A673 (cell line): Measurements from ENCODE around the gene TTLL8. TPM values are rescaled to one million over a fixed set of nuclear protein-coding genes. Genes with fewer than 3 reads are reported as not detected.

Source experiments
- BruUV-seq: library from RNA; stranded (reverse); fragments of 400-500 nt; replicated peaks from 2 replicates; lab custom pipeline; 2021; lab: Mats Ljungman, UMichigan
- CTCF ChIA-PET: fragments of 300-600 bp; sonication (Branson Sonifier 250); formaldehyde crosslinking; loops from one replicate; lab custom pipeline; 2022; ENCODE audit warnings: antibody characterized with exemption; lab: Charles Lee
- POLR2A ChIA-PET: fragments of 300-600 bp; sonication (Branson Sonifier 250); formaldehyde crosslinking; loops from one replicate; lab custom pipeline; 2022; ENCODE audit warnings: antibody characterized with exemption; ENCODE audit not compliant: low non-redundant PET; lab: Charles Lee
- DNase-seq: peaks from one replicate; pipeline ENCODE4 v3.0.0-alpha.2; 2015; ENCODE audit warnings: low spot score
- H3K27ac ChIP-seq: fragments of 200-600 bp; sonication (generic); 2 replicates; pipeline ENCODE4 v1.5.1; 2016; ENCODE audit warnings: mixed run types, low read depth, mild to moderate bottlenecking, mixed read lengths, antibody characterized with exemption, low read length; ENCODE audit not compliant: poor library complexity, severe bottlenecking
- H3K27me3 ChIP-seq: fragments of 200-600 bp; sonication (generic); replicated peaks from 2 replicates; pipeline ENCODE4 v1.6.1; 2017; ENCODE audit warnings: mixed run types, low read depth, mild to moderate bottlenecking, mixed read lengths, antibody characterized with exemption, low read length; ENCODE audit not compliant: insufficient read depth, poor library complexity
- H3K36me3 ChIP-seq: fragments of 200-600 bp; sonication (generic); 2 replicates; pipeline ENCODE4 v1.6.1; 2016; ENCODE audit warnings: mixed run types, mild to moderate bottlenecking, mixed read lengths, antibody characterized with exemption, low read length; ENCODE audit not compliant: insufficient read depth, poor library complexity, severe bottlenecking
- H3K4me1 ChIP-seq: fragments of 200-600 bp; sonication (generic); 2 replicates; pipeline ENCODE4 v1.6.1; 2017; ENCODE audit warnings: mixed run types, mild to moderate bottlenecking, mixed read lengths, antibody characterized with exemption, low read length; ENCODE audit not compliant: insufficient read depth, poor library complexity, severe bottlenecking
- H3K4me3 ChIP-seq: fragments of 200-600 bp; sonication (generic); 2 replicates; pipeline ENCODE4 v1.5.1; 2016; ENCODE audit warnings: low read depth, mixed run types, mild to moderate bottlenecking, mixed read lengths, low read length; ENCODE audit not compliant: poor library complexity, severe bottlenecking
- H3K9me3 ChIP-seq: fragments of 200-600 bp; sonication (generic); 2 replicates; pipeline ENCODE4 v1.6.1; 2016; ENCODE audit warnings: mixed run types, low read depth, mild to moderate bottlenecking, mixed read lengths, antibody characterized with exemption, low read length; ENCODE audit not compliant: poor library complexity, severe bottlenecking
- CTCF ChIP-seq: fragments of 300-800, 200-600 bp; sonication (generic); conservative IDR thresholded peaks from 2 replicates; pipeline ENCODE4 v1.5.1; 2017; ENCODE audit warnings: low read depth, mild to moderate bottlenecking, antibody characterized with exemption, low read length, moderate library complexity, mixed read lengths
- EZH2 ChIP-seq: fragments of 200-600 bp; sonication (generic); IDR thresholded peaks from 2 replicates; pipeline ENCODE4 v1.6.1; 2017; ENCODE audit warnings: borderline replicate concordance, low read depth, mild to moderate bottlenecking, mixed read lengths, antibody characterized with exemption, low read length; ENCODE audit not compliant: poor library complexity, severe bottlenecking
- intact Hi-C: fragments of 100-400 bp; cut with micrococcal nuclease; formaldehyde crosslinking; loops from one replicate; pipeline ENCODE4 v1.10.0; 2022; ENCODE audit not compliant: unreplicated experiment
- total RNA-seq: library from RNA; stranded (reverse); gene quantifications from 2 replicates; pipeline ENCODE4 v1.2.3, GENCODE V29; 2021

TTLL8 gene
- total RNA-seq, 1 experiment from 2014 or later: not detected

DNA sequence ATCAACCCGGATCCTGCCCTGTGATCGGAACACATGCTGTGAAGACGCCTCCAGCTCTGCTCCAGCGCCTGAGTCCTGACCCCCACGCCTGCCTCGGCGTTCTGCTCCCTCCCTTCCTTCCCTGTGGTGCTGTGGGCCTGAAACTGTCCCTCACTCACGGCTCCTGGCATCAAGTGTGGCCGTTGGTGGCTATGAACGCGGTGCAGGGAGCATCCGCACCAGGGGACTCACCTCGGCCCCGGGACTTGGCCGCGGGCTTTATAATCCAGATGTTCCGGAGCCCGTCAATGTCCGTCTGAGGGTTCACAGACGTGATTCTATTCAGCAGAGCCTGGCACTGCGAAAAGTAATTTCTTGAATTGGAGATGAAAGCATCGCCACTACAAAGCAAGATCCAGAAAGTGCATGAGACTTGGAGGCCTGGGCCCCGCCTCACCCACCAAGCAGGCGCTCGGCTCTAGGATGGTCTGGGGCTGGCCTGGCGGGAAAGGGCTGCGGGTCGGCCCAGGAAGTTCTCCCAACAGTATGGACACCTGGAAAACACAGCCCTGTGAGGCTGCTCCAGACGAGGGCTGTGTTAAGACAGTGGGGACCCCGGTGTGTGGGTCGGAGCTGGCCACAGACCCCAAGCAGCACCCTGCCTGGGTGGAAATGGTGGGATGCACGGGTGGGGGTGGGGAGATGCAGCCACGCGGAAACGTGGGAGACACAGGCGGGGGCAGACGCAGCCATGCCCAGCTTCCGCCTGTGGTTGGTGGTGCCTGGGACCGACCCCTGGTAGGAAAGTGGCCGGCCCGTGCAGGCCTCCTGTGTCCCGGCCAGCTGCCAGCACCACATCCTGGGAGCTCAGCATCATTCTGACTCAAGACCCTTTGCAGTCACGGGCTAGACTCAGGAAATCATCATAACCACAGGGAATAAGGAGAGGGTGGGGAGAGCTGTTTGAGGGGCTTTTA lies 23.7 kb downstream of the TTLL8 start:
- ChIA-PET POLR2A (no interaction called here), CTCF (no interaction called here)
- intact Hi-C loops: loop anchor here (5.0 kb wide), 1 partner anchor 42 kb away; no protein-coding TSS in a partner anchor
- no peak for TF ChIP-seq CTCF
- no peak for TF ChIP-seq EZH2
- no peak overlapping the region for H3K27ac ChIP-seq
- no peaks in the 10 kb centered on the region for H3K36me3 ChIP-seq
- H3K4me3 ChIP-seq: no peak overlapping the region
- DNase-seq: no peak
- no TSS peak for BruUV-seq
- H3K9me3 ChIP-seq: no peaks in the 10 kb centered on the region
- no peaks in the 10 kb centered on the region for H3K27me3 ChIP-seq
- H3K4me1 ChIP-seq: peaks cover 4% of the 10 kb centered on the region

GRCh38 chr22:50032941-50033601 lies 25.0 kb downstream of the TTLL8 start:
- TF ChIP-seq EZH2 (no peak), CTCF (no peak)
- Histone ChIP-seq H3K4me1 (peaks cover 4% of the 10 kb centered on the region), H3K27me3 (no peaks in the 10 kb centered on the region), H3K27ac (no peak overlapping the region), H3K4me3 (no peak overlapping the region), H3K36me3 (no peaks in the 10 kb centered on the region), H3K9me3 (no peaks in the 10 kb centered on the region)
- POLR2A ChIA-PET: no interaction called here
- CTCF ChIA-PET: no interaction called here
- no TSS peak for BruUV-seq
- DNase-seq: no peak
- intact Hi-C loops: loop anchor here (5.0 kb wide), 1 partner anchor 41 kb away; no protein-coding TSS in a partner anchor

- POLR2A ChIA-PET: no interaction called here
- no peak overlapping the region for H3K4me3 ChIP-seq
- intact Hi-C loops: loop anchor here (5.0 kb wide), 1 partner anchor 40 kb away; no protein-coding TSS in a partner anchor
- H3K27ac ChIP-seq: no peak overlapping the region
- no peaks in the 10 kb centered on the region for H3K9me3 ChIP-seq
- no peak for TF ChIP-seq CTCF
- TF ChIP-seq EZH2: no peak
- DNase-seq: no peak
- BruUV-seq: no TSS peak
- no peaks in the 10 kb centered on the region for H3K36me3 ChIP-seq
- no peaks in the 10 kb centered on the region for H3K27me3 ChIP-seq
- CTCF ChIA-PET: interaction anchor here (2.3 kb wide), 1 partner anchor 102 kb away, joined by 31 read pairs; no protein-coding TSS in a partner anchor
- H3K4me1 ChIP-seq: peaks cover 4% of the 10 kb centered on the region
Measured at GRCh38 chr22:50032109-50032871, 25.8 kb downstream of the TTLL8 start.
